ENCODE results near the gene IL3.

- no peak for TF ChIP-seq CTCF (IDR thresholded peaks at IDR 0.05)
- no peak for TF ChIP-seq POLR2AphosphoS5 (IDR thresholded peaks at IDR 0.05)
- TF ChIP-seq POLR2A (IDR thresholded peaks at IDR 0.05): no peak
Observed at GRCh38 chr5:132087661-132088060, 27.2 kb downstream of the IL3 start.
